Osteocyte (in vitro differentiated cells): Measurements from ENCODE around the gene PCGF3. TPM values are rescaled to one million over a fixed set of nuclear protein-coding genes. Genes with fewer than 3 reads are reported as not detected.
A peak's percentile ranks its signal among the peaks of the same experiment; 100 is the strongest.

ENCODE experiments used
- DNase-seq: peaks from one replicate; pipeline ENCODE4 v3.0.0; 2021; ENCODE audit warnings: mixed read lengths; ENCODE audit not compliant: unreplicated experiment; ENCODE audit errors: extremely low spot score
- H3K27ac Mint-ChIP-seq: one replicate; pipeline ENCODE4 v1.8.0; 2021; ENCODE audit warnings: mild to moderate bottlenecking, mixed read lengths; ENCODE audit not compliant: unreplicated experiment
- H3K27me3 Mint-ChIP-seq: one replicate; pipeline ENCODE4 v1.8.0; 2021; ENCODE audit warnings: mixed read lengths; ENCODE audit not compliant: unreplicated experiment
- H3K36me3 Mint-ChIP-seq: one replicate; pipeline ENCODE4 v1.8.0; 2021; ENCODE audit warnings: mixed read lengths; ENCODE audit not compliant: unreplicated experiment
- H3K4me1 Mint-ChIP-seq: one replicate; pipeline ENCODE4 v1.8.0; 2021; ENCODE audit warnings: mixed read lengths; ENCODE audit not compliant: unreplicated experiment
- H3K4me3 Mint-ChIP-seq: one replicate; pipeline ENCODE4 v1.8.0; 2021; ENCODE audit warnings: mild to moderate bottlenecking, moderate library complexity, mixed read lengths; ENCODE audit not compliant: unreplicated experiment
- H3K9me3 Mint-ChIP-seq: one replicate; pipeline ENCODE4 v1.8.0; 2021; ENCODE audit warnings: mixed read lengths; ENCODE audit not compliant: unreplicated experiment
- total RNA-seq: library from RNA; stranded (reverse); gene quantifications from 2 replicates; pipeline ENCODE4 v1.2.1, GENCODE V29; 2021
- TF ChIP-seq, protein P1 (sequence below): fragments of 200-600 bp; sonication (generic); IDR thresholded peaks from 2 replicates; pipeline ENCODE4 v1.5.0; 2021; ENCODE audit warnings: antibody characterized with exemption, mild to moderate bottlenecking, moderate library complexity

PCGF3 gene
- total RNA-seq, 1 donor from 2014 or later = 70.0 TPM

DNA sequence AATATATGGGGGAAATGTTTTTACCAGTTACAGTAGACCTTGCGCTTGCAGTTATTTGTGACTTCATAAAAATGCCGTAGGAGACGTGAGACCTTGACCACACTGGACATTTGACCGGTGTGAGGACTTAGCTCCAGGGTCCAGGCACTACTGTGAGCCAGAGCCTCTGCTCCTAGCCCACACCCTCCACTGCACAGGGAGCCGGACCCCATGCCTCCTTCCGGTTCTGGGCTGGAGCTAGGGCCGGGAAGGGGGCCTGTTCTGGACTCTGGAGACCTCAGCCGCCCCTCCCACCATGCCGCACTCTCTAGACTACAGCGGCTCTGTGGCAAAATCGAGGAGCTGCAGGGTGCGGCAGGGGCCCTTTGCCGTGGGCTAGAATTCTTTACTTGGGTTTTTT is 5.3 kb downstream of the PCGF3 start:
- Mint-ChIP-seq H3K9me3 (no peaks in the 10 kb centered on the region), H3K4me1 (peaks cover 24% of the 10 kb centered on the region), H3K36me3 (peaks cover 17% of the 10 kb centered on the region), H3K4me3 (no peak overlapping the region), H3K27me3 (no peaks in the 10 kb centered on the region), H3K27ac (no peak overlapping the region)
- TF ChIP-seq, protein P1, sequence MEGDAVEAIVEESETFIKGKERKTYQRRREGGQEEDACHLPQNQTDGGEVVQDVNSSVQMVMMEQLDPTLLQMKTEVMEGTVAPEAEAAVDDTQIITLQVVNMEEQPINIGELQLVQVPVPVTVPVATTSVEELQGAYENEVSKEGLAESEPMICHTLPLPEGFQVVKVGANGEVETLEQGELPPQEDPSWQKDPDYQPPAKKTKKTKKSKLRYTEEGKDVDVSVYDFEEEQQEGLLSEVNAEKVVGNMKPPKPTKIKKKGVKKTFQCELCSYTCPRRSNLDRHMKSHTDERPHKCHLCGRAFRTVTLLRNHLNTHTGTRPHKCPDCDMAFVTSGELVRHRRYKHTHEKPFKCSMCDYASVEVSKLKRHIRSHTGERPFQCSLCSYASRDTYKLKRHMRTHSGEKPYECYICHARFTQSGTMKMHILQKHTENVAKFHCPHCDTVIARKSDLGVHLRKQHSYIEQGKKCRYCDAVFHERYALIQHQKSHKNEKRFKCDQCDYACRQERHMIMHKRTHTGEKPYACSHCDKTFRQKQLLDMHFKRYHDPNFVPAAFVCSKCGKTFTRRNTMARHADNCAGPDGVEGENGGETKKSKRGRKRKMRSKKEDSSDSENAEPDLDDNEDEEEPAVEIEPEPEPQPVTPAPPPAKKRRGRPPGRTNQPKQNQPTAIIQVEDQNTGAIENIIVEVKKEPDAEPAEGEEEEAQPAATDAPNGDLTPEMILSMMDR = no peak
- DNase-seq = no peak

DNA sequence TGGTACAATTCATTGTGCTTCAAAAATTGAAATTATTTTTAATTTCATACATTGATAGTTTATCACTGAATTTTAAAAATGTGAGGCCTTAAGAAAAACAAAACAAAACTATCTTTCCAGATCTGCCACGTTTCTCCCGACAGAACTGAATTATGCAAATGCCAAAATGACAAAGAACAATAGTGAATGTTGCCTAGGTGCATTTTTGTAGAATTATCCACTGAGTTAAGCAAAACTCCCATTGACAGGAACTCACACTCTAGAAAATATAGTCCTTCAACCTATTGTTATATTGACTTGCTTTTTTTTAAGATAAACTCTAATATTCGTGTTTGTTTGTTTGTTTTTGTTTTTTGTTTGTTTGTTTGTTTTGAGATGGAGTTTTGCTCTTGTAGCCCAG is 6.5 kb downstream of the PCGF3 start:
- peaks cover 17% of the 10 kb centered on the region for H3K36me3 Mint-ChIP-seq
- no peak for DNase-seq
- no peak overlapping the region for H3K4me3 Mint-ChIP-seq
- H3K9me3 Mint-ChIP-seq = no peaks in the 10 kb centered on the region
- TF ChIP-seq, protein P1 = no peak
- no peaks in the 10 kb centered on the region for H3K27me3 Mint-ChIP-seq
- peaks cover 22% of the 10 kb centered on the region for H3K4me1 Mint-ChIP-seq
- H3K27ac Mint-ChIP-seq = no peak overlapping the region

DNA sequence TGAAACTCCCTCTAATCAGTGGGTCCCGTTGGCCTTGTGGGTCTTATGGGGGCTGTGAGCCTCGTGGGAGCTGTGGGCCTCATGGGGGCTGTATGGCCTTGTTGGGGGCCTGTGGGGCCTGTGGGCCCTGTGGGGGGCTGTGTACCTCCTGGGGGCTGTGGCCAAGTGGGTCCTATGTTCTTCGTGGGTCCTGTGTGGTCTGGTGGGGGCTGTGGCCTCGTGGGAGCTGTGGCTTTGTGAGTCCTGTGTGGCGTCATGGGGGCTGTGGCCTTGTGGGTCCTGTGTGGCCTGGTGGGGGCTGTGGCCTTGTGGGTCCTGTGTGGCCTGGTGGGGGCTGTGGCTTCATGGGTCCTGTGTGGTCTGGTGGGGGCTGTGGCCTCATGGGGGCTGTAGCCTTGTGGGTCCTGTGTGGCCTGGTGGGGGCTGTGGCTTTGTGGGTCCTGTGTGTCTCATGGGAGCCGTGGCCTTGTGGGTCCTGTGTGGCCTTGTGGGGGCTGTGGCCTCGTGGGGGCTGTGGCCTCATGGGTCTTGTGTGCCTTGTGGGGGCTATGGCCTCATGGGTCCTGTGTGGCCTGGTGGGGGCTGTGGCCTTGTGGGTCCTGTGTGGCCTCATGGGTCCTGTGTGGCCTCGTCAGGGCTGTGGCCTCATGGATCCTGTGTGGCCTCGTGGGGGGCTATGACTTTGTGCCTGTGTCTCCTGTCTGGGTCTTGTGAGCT is 7.4 kb downstream of the PCGF3 start:
- no peaks in the 10 kb centered on the region for H3K9me3 Mint-ChIP-seq
- H3K36me3 Mint-ChIP-seq = peaks cover 17% of the 10 kb centered on the region
- TF ChIP-seq, protein P1 = no peak
- peaks cover 30% of the 10 kb centered on the region for H3K4me1 Mint-ChIP-seq
- H3K27ac Mint-ChIP-seq = no peak overlapping the region
- no peak overlapping the region for H3K4me3 Mint-ChIP-seq
- H3K27me3 Mint-ChIP-seq = no peaks in the 10 kb centered on the region
- no peak for DNase-seq

DNA sequence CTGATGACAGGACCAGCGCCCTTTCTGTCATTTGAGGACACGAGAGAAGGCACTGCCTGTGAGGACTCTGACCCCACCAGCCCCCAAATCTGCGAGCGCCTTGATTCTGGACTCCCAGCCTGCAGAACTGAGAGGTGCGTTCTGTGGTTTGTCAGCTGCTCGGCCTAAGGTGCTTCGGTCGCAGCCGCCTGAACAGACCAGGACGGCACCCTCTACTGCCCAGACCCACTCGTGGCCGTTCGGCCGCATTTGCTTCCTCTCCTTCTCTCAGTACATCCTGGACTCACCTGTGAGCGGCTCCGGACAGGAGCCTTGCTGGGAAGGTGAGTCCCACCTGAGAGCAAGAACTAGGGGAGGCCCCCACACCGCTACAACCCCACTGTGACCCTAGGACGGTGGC is 8.5 kb downstream of the PCGF3 start:
- H3K9me3 Mint-ChIP-seq = no peaks in the 10 kb centered on the region
- TF ChIP-seq, protein P1 = no peak
- no peak for DNase-seq
- peaks cover 32% of the 10 kb centered on the region for H3K4me1 Mint-ChIP-seq
- no peaks in the 10 kb centered on the region for H3K27me3 Mint-ChIP-seq
- no peak overlapping the region for H3K4me3 Mint-ChIP-seq
- H3K27ac Mint-ChIP-seq = no peak overlapping the region
- peaks cover 17% of the 10 kb centered on the region for H3K36me3 Mint-ChIP-seq

DNA sequence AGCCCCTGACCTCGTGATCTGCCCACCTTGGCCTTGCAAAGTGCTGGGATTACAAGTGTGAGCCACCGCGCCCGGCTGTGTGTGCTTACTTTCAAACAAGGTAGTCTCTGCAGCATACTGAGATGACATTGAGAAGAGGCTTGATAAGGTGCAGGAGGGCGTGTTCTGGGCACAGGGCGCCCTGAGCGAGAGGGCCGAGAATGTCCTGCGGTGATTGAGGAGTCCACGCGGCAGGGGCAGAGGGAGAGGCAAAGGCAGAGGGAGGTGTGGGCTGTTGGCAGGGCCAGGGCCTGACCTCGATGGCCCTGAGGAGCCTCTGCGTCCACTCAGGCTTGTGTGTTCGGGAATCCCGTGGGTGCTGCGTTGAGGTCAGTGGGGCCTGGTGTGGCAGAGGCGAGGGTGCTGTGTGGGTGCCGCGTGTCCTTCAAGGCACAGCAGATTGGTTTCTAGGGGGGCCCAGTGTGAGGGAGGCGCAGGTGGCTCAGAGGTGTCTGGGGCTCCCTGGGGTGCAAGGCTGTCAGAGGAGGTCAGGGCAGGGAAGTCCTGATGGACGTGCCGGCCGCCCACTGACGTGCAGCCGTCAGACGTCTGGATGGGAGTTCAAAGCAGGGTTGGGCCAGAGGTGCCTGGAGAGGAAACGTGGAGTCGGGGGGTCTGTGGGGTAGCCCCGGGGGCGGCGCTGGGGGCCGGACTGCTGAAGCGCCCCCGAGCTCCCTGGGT is 12.1 kb downstream of the PCGF3 start:
- peaks cover 8% of the 10 kb centered on the region for H3K36me3 Mint-ChIP-seq
- no peaks in the 10 kb centered on the region for H3K27me3 Mint-ChIP-seq
- no peak overlapping the region for H3K4me3 Mint-ChIP-seq
- TF ChIP-seq, protein P1 = no peak
- peaks cover 46% of the 10 kb centered on the region for H3K4me1 Mint-ChIP-seq
- peak overlapping the region; percentile 52 for H3K27ac Mint-ChIP-seq
- H3K9me3 Mint-ChIP-seq = no peaks in the 10 kb centered on the region
- DNase-seq = no peak
